Retinal pigment epithelial cell (primary cell): ENCODE measurements around the gene MED19.
A peak's percentile ranks its signal among the peaks of the same experiment; 100 is the strongest.

ENCODE experiments used
- DNase-seq: peaks from one replicate; pipeline ENCODE4 v3.0.0-alpha.2; 2010; ENCODE audit warnings: low read depth
- H3K4me3 ChIP-seq: 2 replicates; pipeline ENCODE4 v1.5.1; 2011; ENCODE audit warnings: mild to moderate bottlenecking, low read length, control low read depth, moderate library complexity
- TF ChIP-seq, protein P1 (sequence below): conservative IDR thresholded peaks from 2 replicates; pipeline ENCODE4 v1.5.1; 2011; ENCODE audit warnings: low read depth, low read length, control low read depth, inconsistent platforms

Gene MED19, protein sequence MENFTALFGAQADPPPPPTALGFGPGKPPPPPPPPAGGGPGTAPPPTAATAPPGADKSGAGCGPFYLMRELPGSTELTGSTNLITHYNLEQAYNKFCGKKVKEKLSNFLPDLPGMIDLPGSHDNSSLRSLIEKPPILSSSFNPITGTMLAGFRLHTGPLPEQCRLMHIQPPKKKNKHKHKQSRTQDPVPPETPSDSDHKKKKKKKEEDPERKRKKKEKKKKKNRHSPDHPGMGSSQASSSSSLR

DNA sequence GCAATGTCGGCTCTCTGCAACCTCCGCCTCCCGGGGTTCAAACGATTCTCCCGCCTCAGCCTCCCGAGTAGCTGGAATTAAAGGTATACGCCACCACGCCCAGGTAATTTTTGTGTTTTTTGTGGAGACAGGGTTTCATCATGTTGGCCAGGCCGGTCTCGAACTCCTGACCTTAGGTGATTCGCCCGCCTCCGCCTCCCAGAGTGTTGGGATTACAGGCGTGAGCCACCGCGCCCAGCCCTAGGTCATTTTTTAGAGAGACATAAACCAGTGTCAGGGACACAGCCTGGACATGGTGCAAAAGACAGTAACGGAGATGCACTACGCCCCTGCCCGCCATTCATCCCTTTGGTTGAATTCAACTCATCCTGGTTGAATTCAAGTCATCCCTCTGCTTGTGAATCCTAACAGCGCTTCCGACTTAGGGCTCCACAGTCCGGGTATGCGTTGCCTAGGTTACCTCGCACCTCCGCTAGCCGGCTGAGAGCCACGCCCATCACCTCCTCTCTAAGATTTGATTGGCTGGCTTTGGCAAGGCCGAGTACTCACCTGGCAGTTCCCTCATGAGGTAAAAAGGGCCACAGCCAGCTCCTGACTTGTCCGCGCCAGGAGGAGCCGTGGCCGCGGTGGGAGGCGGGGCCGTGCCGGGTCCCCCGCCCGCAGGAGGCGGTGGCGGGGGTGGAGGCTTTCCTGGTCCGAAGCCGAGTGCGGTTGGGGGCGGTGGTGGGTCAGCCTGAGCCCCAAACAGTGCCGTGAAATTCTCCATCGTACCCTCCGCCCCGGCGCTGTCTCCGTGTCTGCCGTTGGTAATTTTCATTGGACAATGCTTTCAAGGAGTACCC is at the start of gene MED19:
Gene MED19 (minus strand): TSS at position 802 of the 842 bp plus-strand sequence. CDS start 36 bp downstream, at position 766.
- peak; percentile 81 for DNase-seq
- TF ChIP-seq, protein P1, sequence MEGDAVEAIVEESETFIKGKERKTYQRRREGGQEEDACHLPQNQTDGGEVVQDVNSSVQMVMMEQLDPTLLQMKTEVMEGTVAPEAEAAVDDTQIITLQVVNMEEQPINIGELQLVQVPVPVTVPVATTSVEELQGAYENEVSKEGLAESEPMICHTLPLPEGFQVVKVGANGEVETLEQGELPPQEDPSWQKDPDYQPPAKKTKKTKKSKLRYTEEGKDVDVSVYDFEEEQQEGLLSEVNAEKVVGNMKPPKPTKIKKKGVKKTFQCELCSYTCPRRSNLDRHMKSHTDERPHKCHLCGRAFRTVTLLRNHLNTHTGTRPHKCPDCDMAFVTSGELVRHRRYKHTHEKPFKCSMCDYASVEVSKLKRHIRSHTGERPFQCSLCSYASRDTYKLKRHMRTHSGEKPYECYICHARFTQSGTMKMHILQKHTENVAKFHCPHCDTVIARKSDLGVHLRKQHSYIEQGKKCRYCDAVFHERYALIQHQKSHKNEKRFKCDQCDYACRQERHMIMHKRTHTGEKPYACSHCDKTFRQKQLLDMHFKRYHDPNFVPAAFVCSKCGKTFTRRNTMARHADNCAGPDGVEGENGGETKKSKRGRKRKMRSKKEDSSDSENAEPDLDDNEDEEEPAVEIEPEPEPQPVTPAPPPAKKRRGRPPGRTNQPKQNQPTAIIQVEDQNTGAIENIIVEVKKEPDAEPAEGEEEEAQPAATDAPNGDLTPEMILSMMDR: no peak
- peak within 1 kb of the TSS; percentile 100 for H3K4me3 ChIP-seq

DNA sequence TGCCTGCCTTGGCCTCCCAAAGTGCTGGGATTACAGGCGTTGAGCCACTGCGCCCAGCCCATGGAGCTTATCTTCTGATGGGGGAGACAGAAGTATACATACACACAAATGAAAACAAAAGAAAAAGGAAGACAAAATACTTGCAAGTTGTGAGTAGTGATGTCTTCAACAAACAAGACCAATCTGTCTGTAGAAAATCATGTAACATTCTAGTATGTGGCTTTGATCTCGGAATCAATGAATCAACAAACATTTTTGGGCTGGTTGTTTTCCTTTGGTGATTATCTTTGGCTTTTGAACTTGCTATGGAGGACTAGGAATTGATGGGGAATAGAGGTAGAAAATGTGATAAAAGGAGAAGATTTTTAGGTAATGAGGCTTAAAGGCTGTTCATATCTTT is 46.2 kb upstream of the MED19 start:
- H3K4me3 ChIP-seq: no peak overlapping the region
- TF ChIP-seq, protein P1: no peak
- no peak for DNase-seq

DNA sequence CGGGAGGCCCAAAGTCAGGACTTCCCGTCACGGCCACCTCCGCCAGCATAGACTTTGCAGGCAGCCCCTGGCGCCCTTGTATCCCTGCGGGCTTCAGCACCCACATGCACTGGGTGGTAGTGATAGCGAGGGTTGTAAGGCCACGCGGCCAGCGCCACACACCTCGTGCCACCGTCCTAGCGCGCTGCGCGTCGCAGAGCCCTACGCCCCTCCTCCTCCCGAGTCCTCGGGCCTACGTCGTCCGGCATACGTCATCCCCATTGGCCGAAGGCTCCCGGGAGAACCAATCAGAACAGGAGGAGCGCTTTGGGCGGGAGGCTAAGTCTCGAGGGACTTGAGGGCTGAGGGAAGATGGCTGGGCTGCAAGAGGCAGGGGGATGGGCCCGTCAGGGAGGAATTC is 40.9 kb upstream of the MED19 start:
- TF ChIP-seq, protein P1: no peak
- DNase-seq: no peak
- no peak overlapping the region for H3K4me3 ChIP-seq

DNA sequence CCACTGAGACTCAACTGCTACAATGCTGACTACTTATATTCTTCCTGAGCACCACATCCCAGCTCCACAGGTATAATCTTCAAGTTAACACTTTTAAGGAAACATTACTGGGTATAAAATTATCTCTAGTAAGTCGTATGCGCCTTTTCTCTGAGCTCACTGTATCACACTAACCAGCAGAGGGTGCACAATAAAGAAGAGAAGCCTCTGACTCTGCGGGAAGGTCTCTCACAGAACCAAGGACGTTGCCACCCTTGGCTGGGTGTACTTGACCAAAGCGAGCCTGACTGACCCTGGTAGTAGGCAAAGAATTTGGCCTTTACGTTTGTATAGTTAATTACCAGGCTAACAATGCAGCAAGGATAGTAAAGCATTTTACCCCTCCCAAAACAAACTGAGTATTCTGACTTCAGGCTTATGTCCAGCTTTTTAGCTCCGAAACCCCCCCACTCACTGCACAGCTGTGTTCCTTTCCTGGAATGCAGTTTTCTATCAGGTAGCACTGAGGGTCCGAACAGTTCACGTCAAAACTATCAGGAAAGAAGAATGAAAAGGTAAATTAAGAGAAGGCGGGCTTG is 39.8 kb upstream of the MED19 start, which contains the start of gene BTBD18:
Gene BTBD18 (minus strand): TSS at position 144 of the 578 bp plus-strand sequence. CDS start 631 bp downstream, outside the sequence.
- no peak for DNase-seq
- TF ChIP-seq, protein P1: peak; percentile 62
- H3K4me3 ChIP-seq: no peak within 1 kb of the TSS

DNA sequence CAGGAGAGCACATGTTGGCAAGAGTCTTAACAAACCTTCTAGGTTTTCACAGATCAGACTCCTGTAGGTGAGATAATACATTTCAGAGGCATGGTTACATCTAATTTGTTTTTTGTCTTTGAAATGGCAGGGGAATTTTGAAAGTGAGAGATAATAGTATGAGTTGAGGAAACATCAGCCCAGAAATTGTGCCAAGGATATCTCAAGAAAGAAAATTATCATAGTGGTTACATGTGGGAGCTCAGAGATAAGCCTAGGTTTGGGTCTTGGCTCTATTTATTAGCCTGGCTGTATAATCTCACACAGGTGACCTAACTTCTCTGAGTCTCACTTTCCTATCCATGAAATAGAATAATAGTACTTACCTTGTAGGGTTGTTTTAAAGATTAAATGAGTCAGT is 39.2 kb upstream of the MED19 start:
- H3K4me3 ChIP-seq: no peak overlapping the region
- DNase-seq: no peak
- TF ChIP-seq, protein P1: no peak

DNA sequence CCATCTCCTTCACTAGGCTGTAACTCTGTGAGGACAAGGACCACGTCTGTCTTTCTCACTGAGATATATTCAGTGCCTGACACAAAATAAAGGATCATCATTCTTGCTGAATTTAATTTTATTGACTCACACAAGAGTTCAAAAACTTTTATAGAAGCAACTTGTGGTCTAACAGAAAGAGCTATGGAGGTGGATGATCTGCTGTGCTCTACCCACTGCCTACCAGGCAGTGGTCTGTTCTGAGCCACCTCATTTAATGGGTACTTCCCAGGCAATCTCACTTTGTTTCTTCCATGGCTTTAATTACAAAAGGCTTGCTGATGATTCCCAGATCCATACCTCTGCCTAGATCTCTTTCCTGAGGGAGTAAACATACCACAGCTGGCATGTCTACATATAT is 34.9 kb upstream of the MED19 start:
- TF ChIP-seq, protein P1: no peak
- H3K4me3 ChIP-seq: no peak overlapping the region
- DNase-seq: no peak
